K562 (cell line): Measurements from ENCODE around the gene MRM3. TPM values are rescaled to one million over a fixed set of nuclear protein-coding genes. Genes with fewer than 3 reads are reported as not detected.
"Not testable (repeated sequence)": the region's sequence is repeated elsewhere in the genome, so short reads cannot be mapped to it uniquely, and the experiment has no call there.

Source experiments
- ATAC-seq: fragments of 200-7000 bp; cut with Tn5 transposase; 3 replicates; pipeline ENCODE4 v1.9.1; 2020; ENCODE audit warnings: moderate library complexity
- BruUV-seq: library from RNA; stranded (reverse); fragments of 400-500 nt; replicated peaks from 2 replicates; lab custom pipeline; 2021; lab: Mats Ljungman, UMichigan
- CTCF ChIA-PET: fragments of 300-600 bp; formaldehyde crosslinking; extraction: SDS; loops from one replicate; lab custom pipeline; 2021; ENCODE audit warnings: low intra/inter-chr PET ratio; lab: Yijun Ruan, JAX
- POLR2A ChIA-PET: fragments of 300-600, 350-650 bp; sonication (Branson Sonifier 250); formaldehyde crosslinking; extraction: SDS; loops from one replicate; lab custom pipeline; 2021; ENCODE audit warnings: antibody characterized with exemption, inconsistent platforms; lab: Yijun Ruan, JAX
- DNase-seq, 4 experiments: peaks; one replicate each; pipeline versions ENCODE4 v3.0.0 to v3.0.0-alpha.2; 2011 to 2018; ENCODE audit warnings: low spot score in 3 of 4, mixed read lengths in 3 of 4; ENCODE audit errors: extremely low read depth in 1 of 4
- FAIRE-seq: peaks from 2 replicates; lab custom pipeline; 2011; peaks lifted over from hg19 to GRCh38; lab: Jason Lieb, UNC
- H2AFZ ChIP-seq: 2 replicates; pipeline ENCODE4 v1.6.0; 2011; ENCODE audit warnings: low read depth, low read length, control low read depth, inconsistent platforms
- H3K27ac ChIP-seq: fragments of 200-600 bp; 3 replicates; pipeline ENCODE4 v1.8.0; 2011; ENCODE audit warnings: low read depth, mild to moderate bottlenecking, control low read depth, inconsistent platforms, low read length, moderate library complexity, mixed read lengths; ENCODE audit errors: extremely low read depth
- H3K27me3 ChIP-seq, 2 experiments: fragments of 300-600 bp in 1 of 2; 2 replicates in 1 of 2; 3 replicates in 1 of 2; pipeline versions ENCODE4 v1.6.0 to v1.8.0; 2011; ENCODE audit warnings: inconsistent platforms in 2 of 2, low read length in 2 of 2, mild to moderate bottlenecking in 1 of 2, mixed read lengths in 1 of 2, moderate library complexity in 1 of 2; ENCODE audit not compliant: control insufficient read depth in 2 of 2, insufficient read depth in 2 of 2
- H3K36me3 ChIP-seq: fragments of 300-600 bp; 3 replicates; pipeline ENCODE4 v1.8.0; 2011; ENCODE audit warnings: mild to moderate bottlenecking, low read length, inconsistent platforms; ENCODE audit not compliant: control insufficient read depth, insufficient read depth
- H3K4me1 ChIP-seq, 2 experiments: fragments of 200-600 bp in 1 of 2; replicated peaks in 1 of 2; 2 replicates in 1 of 2; 3 replicates in 1 of 2; pipeline versions ENCODE4 v1.5.1 to v1.8.0; 2011; ENCODE audit warnings: inconsistent platforms in 2 of 2, low read length in 2 of 2, mild to moderate bottlenecking in 1 of 2, mixed read lengths in 1 of 2, moderate library complexity in 1 of 2; ENCODE audit not compliant: control insufficient read depth in 2 of 2, insufficient read depth in 2 of 2
- H3K4me2 ChIP-seq: 2 replicates; pipeline ENCODE4 v1.6.1; 2011; ENCODE audit warnings: low read length, control low read depth, inconsistent platforms, mixed read lengths; ENCODE audit not compliant: insufficient read depth
- H3K4me3 ChIP-seq: fragments of 200-600 bp; sonication (generic), shearing (Covaris generic); 2 replicates; pipeline ENCODE4 v1.5.1; 2016; ENCODE audit warnings: control low read depth, inconsistent platforms
- H3K79me2 ChIP-seq: fragments of 200-600 bp; 3 replicates; pipeline ENCODE4 v1.8.0; 2011; ENCODE audit warnings: low read length, inconsistent platforms; ENCODE audit not compliant: control insufficient read depth, insufficient read depth
- H3K9ac ChIP-seq, 2 experiments: 2 replicates each; pipeline versions ENCODE4 v1.6.0 to v1.6.1; 2011; ENCODE audit warnings: low read depth in 2 of 2, low read length in 2 of 2, control low read depth in 1 of 2, inconsistent platforms in 1 of 2, mild to moderate bottlenecking in 1 of 2, mixed read lengths in 1 of 2; ENCODE audit not compliant: insufficient read depth in 1 of 2
- H3K9me1 ChIP-seq: one replicate; pipeline ENCODE4 v1.6.0; 2011; ENCODE audit warnings: inconsistent platforms, mild to moderate bottlenecking, low read length, moderate library complexity; ENCODE audit not compliant: control insufficient read depth, insufficient read depth
- H3K9me3 ChIP-seq: replicated peaks from 2 replicates; pipeline ENCODE4 v1.5.1; 2011; ENCODE audit warnings: low read depth, low read length, inconsistent platforms; ENCODE audit not compliant: control insufficient read depth, insufficient read depth
- H4K20me1 ChIP-seq: replicated peaks from 2 replicates; pipeline ENCODE4 v1.6.1; 2011; ENCODE audit warnings: low read length, inconsistent platforms, mixed read lengths; ENCODE audit not compliant: control insufficient read depth, insufficient read depth
- CHD1 ChIP-seq: fragments of 200-600 bp; sonication (generic); IDR thresholded peaks from one replicate; pipeline ENCODE4 v1.6.1; 2012; ENCODE audit warnings: mild to moderate bottlenecking, moderate library complexity, low read length, inconsistent platforms
- ZNF124 ChIP-seq: sonication (generic); formaldehyde crosslinking; IDR thresholded peaks from 2 replicates; pipeline ENCODE4 v1.8.1; 2022; ENCODE audit warnings: missing genetic modification reagents
- ZNF384 ChIP-seq: IDR thresholded peaks from 2 replicates; pipeline ENCODE4 v1.6.1; 2012; ENCODE audit warnings: low read depth, low read length, improper control_type of control experiment
- whole genome bisulfite sequencing: fragments of 100-300 bp; shearing (Covaris generic); methylation state at CpG from one replicate; pipeline ENCODE4 v1.1.6; 2016; ENCODE audit warnings: low coverage, mixed read lengths; ENCODE audit not compliant: insufficient coverage; ENCODE audit errors: missing lambda C conversion rate; 5-methylcytosine and 5-hydroxymethylcytosine counted together
- in situ Hi-C: fragments of 300-500 bp; cut with MboI; formaldehyde crosslinking; loops from 4 replicates; pipeline ENCODE4 v1.15.0; 2018; ENCODE audit warnings: inconsistent platforms, mixed read lengths
- intact Hi-C: fragments of 100-400 bp; cut with micrococcal nuclease; formaldehyde crosslinking; loops from 2 replicates; pipeline ENCODE4 v1.14.2; 2022
- polyA plus RNA-seq, 8 experiments: library from polyadenylated mRNA; depleted of rRNA in 4 of 8; stranded (reverse) in 5 of 8; unstranded in 3 of 8; fragments of >200 nt; fragmentation: Nextera tagmentation in 2 of 8; fragmentation: Illumina TruSeq in 1 of 8; extraction: Ambion mirVana in 2 of 8; extraction: Trizol in 1 of 8; gene quantifications; 2 replicates each; pipeline versions ENCODE4 v1.2.1 to v1.2.3, GENCODE V29; 2011 to 2014; ENCODE audit warnings: inconsistent platforms in 1 of 8, missing spikeins in 1 of 8
- total RNA-seq, 7 experiments: library from RNA; depleted of rRNA in 6 of 7; stranded (reverse); fragments of >200 nt in 6 of 7; fragmentation: Illumina TruSeq in 2 of 7; extraction: Trizol in 2 of 7; gene quantifications; 2 replicates each; pipeline versions ENCODE4 v1.2.1 to v1.2.3, GENCODE V29; 2011 to 2021; ENCODE audit warnings: low replicate concordance in 1 of 7

MRM3 gene
- total and polyA plus RNA-seq, 9 of the 15 experiments (the other 6 are each of a cell fraction or from before 2014, with no cell fraction given): 2.4 to 24.8 (median 18.3) TPM

GRCh38 chr17:785901-786300 is 3.7 kb downstream of the MRM3 start:
- BruUV-seq, intact Hi-C loops, H3K4me3 ChIP-seq, H3K9ac ChIP-seq, FAIRE-seq, H3K9me1 ChIP-seq, CTCF ChIA-PET, H2AFZ ChIP-seq, H3K9me3 ChIP-seq, ATAC-seq, H3K27me3 ChIP-seq, DNase-seq, H3K4me1 ChIP-seq, H3K4me2 ChIP-seq, H4K20me1 ChIP-seq, H3K27ac ChIP-seq: not testable (repeated sequence)
- WGBS: 94% methylated on average over 6 of the region's 7 CpGs
- in situ Hi-C loops: loop anchor here (5.0 kb wide), 1 partner anchor 201 kb away; no protein-coding TSS in a partner anchor
- H3K79me2 ChIP-seq: peaks cover 42% of the 10 kb centered on the region
- POLR2A ChIA-PET: interaction anchor here (1.9 kb wide), 1 partner anchor 12 kb away, joined by 5 read pairs; no protein-coding TSS in a partner anchor
- peaks cover 57% of the 10 kb centered on the region; the same call in 2 of the 3 replicates for H3K36me3 ChIP-seq

DNA sequence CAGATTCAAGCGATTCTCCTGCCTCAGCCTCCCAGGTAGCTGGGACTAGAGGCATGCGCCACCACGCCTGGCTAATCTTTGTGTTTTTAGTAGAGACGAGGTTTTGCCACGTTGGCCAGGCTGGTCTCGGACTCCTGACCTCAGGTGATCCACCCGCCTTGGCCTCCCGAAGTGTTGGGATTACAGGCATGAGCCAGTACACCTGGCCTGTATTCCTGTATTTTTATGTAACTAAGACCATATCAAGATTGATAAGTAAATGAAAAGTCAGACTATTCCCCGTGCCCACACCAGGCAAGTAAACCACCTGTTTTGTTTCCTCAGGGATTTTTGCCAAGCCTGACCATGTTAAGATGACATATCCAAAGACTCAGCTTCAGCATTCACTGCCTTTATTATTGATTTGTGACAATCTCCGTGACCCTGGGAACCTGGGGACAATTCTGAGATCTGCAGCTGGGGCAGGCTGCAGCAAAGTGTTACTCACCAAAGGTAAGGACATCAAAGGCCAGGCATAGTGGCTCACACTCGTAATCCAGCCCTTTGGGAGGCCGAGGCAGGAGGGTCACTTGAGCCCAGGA is 5.6 kb downstream of the MRM3 start:
- in situ Hi-C loops: loop anchor here (5.0 kb wide), 1 partner anchor 200 kb away; no protein-coding TSS in a partner anchor
- ChIA-PET CTCF (no interaction called here), POLR2A (no interaction called here)
- Histone ChIP-seq H3K4me2 (no peak overlapping the region), H3K36me3 (peaks cover 75% of the 10 kb centered on the region; the same call in 2 of the 3 replicates)
- no peak for TF ChIP-seq ZNF384
- TF ChIP-seq ZNF124 (CRISPR knock-in tag): no peak
- no peak for TF ChIP-seq CHD1
- TF ChIP-seq, all 486 proteins: peak for 0
- no peak overlapping the region for H3K9ac ChIP-seq
- 98% methylated on average over 9 of the region's 12 CpGs for WGBS
- no peaks in the 10 kb centered on the region for H3K9me3 ChIP-seq
- no peaks in the 10 kb centered on the region for H4K20me1 ChIP-seq
- intact Hi-C loops: no loop called here
- BruUV-seq: no TSS peak
- no peaks in the 10 kb centered on the region for H3K9me1 ChIP-seq
- H3K4me3 ChIP-seq: no peak overlapping the region
- DNase-seq (no peak), FAIRE-seq (no peak), ATAC-seq (no peak)
- H3K79me2 ChIP-seq: peaks cover 24% of the 10 kb centered on the region
- no peak overlapping the region for H2AFZ ChIP-seq
- no peak overlapping the region for H3K27ac ChIP-seq
- no peaks in the 10 kb centered on the region for H3K27me3 ChIP-seq
- H3K4me1 ChIP-seq: peaks cover 7 to 9% of the 10 kb centered on the region in 2 experiments; a peak in 3 of 5 replicates
